NCI-H2196 treated with DMSO at 0.1 percent for 48 hours (cell line): Measurements from ENCODE around the gene SUSD6.
A peak's percentile ranks its signal among the peaks of the same experiment; 100 is the strongest.
"Not testable (repeated sequence)": the region's sequence is repeated elsewhere in the genome, so short reads cannot be mapped to it uniquely, and the experiment has no call there.

Experiments used
- DNase-seq: peaks from one replicate; lab custom pipeline; 2025; ENCODE audit not compliant: unreplicated experiment; lab: John Stamatoyannopoulos, UW

SUSD6 gene

DNA sequence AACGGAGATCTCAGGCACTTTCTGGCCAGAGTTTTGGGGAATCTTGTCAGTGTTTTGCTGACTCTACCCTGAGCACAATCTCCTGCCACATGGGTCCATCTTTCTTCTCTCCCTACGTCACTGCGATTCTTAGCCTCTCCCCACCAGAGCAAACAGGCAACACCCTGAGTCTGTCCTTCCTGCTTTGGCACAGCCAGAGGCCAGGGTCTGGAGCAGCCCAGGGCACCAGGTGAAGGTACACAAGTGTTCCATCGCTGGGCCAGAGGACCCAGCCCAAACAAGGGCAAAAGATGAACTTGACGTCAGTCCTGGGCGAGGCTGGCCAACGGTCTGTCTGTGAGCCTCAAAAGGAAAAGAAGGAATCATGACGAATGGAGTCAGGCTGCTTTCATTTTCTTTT, 24.0 kb upstream of the SUSD6 start:
- DNase-seq = no peak

DNA sequence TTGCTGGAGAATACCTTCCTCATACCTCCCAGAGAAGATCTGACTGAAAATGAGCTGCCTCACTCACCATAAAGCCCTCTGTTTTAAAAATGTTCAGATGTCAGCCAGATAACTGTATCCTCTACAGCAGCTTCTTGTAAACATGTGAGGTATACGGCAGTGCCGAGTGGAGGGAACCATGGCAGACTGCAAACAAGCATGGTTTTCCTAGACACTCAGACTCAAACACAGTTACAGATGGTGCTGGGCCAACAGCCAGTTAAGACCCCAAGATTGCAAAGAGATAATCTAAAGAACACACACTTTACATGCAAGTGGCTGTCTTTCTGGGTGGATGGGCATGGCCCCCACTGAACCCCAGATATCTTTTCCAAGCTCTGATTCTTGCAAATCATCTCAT, 20.1 kb upstream of the SUSD6 start:
- DNase-seq = no peak

DNA sequence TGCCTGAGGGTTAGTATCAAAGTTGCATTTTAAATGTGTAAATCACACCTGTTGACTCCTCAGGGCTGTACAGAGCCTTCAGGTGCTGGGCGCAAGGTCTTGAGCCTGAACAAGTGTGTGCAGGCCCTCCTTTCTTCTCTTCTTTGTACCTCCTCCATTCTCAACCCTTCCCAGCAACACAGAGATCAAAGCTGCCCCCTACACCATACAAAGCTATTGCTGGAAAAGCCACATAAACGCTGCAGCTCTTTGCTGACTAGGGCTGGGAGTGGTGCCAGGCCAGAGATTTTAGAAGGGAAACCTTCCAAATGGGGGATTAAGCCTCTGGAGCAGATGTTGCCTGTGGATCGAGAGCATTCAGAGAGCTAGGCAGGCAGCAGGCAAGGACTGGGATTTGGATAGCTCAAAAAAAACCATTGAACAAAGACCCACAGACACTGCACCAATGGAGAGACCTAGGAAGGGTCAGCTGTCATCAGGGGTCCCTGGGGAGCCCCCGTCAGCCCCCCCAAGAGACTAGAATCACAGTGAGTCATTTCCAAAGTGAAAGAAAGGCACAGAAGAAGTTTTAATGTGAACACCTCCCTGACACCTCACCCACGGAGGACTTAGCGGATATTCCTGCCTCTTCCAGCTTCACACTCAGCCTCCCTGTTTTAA, 18.2 kb upstream of the SUSD6 start:
- DNase-seq = no peak

DNA sequence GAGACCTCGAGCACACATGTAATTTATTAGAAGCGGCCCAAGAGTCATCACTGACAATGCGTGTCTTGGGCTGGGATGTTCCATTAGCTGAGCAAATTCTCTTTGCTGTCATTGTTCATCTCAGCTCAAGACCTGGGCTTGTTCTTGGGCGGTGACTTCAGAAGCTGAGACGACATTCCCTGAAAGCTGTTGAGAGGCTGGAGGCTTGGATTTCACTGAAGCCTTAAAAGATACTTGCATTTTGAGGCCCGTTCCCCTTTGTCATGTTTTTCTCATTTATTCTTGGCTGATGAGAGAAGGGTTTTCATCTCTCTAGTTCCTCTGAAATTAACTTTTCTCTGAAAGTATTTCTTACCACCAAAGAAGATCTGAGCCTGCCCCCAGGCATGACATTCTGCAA, 16.6 kb upstream of the SUSD6 start:
- no peak for DNase-seq

DNA sequence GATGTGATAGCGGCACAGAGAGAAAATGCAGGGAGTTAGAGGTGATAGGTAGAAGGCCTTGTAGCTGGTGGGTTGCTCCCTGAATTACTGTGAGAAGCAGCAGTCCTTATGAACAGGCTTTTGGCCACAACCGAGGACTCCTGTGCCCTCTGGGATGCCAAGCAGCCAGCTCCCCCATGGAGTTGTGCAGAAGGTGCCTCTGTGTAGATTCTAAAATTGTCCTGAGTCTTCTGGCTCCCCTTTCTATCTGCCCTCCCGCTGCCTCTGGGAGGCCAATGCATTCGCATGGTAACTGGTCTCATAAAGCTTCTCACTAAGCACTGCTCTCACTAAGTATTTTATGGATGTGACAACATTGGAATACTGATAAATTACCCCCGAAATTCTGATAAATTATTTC, 16.1 kb upstream of the SUSD6 start:
- DNase-seq = no peak

DNA sequence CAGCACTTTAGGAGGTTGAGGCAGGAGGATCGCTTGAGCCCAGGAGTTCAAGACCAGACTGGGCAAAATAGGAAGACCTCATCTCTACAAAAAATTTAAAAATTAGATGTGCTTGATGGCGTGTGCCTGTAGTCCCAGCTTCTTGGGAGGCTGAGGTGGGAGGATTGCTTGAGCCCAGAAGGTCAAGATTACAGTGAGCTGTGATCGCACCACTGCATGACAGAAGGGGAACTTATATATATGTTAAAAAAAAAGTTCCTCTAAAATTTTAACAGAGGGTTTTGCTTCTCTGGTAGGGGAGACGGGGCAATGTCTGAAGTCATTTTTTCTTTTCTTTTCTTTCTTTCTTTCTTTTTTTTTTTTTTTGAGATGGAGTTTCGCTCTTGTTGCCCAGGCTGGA, 12.0 kb upstream of the SUSD6 start:
- DNase-seq = not testable (repeated sequence)

DNA sequence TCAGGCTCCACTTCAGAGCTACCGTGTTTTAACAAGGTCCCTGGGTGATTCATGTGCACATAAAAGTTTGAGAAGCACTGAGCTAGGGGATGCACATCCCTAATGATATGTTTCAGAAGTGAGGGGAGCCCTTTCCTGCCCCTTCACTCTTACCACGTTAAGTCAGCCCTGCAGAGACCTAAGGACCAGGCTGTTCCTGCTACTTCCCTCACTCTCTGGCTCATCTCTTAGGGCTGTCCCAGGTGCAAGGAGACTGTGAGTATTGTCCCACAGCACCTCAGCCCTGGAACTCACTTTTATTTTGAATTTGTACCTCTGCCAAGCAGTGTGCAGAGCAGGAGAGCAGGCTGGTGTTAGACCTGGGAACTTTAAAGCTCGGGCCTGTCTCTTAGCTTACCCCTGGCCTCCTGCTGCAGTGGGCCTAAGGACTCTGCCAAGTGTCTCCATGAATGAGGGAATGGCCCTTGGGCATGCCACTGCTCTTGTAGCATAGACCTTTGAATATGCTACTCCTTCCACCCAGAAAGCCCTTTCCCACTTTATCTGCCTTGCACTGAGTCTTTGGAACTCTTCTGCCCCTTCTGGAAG, 11.0 kb upstream of the SUSD6 start:
- no peak for DNase-seq

DNA sequence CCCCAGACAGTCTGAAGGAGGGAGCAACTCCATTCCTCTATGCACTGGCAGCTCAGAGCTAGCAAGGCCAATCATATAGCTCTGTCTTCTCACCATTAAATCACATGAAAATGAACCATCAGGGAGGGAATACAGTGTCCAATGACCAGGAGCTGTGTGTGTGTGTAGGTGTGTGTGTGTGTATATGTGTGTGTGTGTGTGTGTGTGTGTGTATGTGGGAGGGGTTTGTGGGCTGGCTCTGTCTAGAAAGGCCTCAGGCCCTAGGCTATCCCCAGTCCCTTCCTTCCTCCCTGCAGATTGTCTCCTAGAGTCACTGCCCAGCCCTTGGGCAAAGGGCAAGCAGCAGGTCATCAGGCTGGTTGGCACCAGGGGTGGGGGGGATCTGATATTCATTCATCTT, 5.7 kb upstream of the SUSD6 start:
- no peak for DNase-seq

DNA sequence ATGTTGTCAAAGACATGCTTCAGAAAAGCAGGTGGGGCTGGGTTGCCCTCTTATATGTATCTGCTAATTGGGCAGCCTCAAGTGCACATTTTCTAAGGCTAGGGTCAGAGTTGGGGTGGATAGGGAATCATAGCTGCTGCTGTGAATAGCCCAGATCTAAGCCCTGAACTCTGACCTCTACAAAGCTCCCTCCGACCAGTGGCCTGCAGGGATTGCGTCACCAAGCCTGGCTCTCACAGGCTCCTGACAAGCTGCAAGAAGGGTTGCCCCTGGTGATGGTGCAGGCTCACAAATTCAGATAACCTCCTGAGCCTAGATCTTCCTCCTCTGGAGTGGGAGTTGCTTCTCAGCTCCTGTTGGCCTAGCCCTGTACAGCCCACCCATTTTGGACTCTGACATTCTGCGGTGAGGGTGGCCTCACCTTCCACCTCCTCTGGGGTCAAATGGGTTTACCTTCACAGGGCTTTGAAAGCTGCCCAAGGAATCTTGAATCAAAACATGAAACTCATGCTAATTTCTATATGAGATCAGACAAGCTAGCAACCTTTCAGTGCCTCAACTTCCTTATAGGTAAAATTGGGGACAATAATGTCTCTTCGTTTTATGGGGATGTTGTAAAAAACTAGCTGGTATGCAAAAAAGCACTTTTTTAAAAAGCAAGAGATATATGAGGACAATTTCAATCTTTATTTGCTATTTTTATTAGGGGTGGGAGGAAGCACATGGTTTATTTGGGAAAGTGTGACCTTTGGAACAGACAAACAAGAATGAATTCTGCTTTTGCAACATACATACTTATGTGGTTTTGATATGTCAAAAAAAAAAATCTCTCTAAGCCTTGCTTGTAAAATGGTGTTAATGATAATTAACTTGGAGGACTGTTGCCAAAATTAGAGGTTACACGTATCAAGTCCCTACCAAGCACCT, 4.9 kb upstream of the SUSD6 start:
- DNase-seq = no peak

DNA sequence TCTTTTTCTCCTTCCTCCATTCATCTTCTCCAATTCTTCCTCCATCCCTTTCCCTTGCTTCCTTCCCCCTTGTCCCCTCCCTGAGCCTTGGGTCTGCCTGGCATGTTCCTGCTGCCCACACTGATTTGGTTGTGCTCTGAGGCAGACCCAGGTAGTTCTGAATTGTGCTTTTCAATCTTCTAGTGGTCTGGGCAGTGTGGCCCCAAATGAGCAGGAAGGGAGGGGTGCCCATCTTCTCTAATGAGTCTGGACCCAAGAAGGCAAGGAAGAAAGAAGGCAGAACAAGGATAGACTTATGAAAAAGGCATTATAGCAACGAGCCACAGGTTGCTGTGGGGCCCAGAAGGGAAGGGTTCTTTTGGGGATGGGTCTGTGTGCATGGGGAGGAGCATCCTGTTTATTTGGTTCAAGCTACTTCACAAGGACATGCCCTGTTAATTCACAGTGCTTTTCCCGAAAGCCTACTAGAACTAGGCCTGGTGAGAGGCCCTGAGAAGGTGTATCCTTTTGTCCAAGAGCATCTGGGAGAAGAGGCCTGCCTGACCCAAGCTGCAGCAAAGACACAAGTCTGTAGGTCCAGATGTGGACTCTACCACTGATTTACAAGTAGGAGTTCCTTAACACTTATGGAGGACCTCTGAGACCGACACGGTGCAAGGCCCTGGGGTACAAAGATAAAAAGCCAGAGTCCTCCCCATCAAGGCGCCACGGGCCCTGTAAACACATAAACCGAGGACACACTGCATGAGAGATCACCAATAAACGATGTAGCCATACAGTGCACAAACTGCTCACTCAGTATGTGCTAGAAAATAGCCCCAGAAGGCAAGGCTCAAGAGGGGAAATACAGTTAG, 1.1 kb upstream of the SUSD6 start:
- no peak for DNase-seq

DNA sequence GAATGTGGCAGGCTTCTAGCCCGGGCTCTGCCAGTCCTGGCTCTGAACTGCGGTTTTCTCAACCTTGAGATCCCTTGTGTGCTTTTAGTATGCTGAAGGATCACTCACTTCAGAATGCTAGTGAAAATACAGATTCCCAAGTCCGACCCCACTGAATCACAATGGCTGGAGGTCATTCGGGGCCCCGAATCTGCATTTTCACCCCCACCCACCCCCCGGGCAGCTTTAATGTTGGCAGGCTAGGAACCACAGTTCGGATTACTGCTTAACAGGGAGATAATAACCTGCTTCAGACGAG, 573 bp upstream of the SUSD6 start:
- no peak for DNase-seq

DNA sequence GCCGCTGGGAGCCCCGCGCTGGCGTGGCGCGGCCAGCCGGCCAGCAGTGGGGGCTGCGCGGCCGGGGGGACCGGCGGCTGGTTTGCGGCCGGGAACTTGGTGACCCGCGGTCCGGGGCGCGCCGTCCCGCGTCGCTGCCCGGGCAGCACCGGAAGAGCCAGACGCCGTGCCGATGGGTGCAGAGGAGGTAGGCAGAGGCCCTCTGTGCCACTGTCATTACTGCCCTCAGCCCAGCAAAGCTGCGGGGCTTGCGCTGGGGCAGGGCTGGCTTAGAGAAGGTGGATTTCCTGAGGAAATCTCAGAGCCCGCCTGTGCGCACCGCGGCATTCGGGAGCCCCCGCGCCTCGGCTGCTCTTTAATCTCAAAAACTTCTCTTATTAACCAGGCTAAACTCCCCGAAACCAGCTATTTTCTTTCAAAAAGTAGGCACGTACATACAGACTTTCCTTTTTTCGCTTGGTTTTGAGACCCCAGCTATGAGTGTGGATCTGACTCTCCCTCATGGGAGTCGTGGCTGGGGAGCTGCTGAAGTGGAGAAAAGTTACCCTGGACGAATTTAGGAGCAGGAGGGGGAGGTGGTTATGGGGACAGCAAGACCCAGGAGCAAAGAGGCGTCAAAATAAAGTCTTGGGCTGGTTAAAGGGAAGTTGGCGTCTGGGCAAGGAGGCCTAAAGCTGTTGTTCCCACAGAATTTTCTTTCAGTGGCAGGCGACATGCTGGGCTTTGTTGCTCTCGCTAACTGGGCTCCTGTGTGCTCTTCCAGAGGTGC, 802 bp downstream of the SUSD6 start:
- DNase-seq = no peak

DNA sequence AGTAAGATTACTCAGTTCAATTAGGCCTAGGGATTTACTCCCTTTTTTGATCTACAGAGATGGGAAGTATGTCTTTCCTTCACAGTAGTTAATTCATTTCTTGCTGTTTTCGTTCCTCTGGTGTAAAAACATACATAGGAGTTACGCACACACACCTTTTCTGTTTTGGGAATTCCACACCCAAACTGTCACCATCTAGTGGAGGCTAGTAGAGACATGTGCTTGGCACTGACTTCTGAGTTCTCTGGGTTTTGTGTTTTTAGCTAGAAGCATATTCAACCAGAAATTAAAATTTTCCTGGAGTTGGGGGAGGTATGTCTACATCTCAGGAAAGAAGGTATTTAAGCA, 1.4 kb downstream of the SUSD6 start:
- no peak for DNase-seq

DNA sequence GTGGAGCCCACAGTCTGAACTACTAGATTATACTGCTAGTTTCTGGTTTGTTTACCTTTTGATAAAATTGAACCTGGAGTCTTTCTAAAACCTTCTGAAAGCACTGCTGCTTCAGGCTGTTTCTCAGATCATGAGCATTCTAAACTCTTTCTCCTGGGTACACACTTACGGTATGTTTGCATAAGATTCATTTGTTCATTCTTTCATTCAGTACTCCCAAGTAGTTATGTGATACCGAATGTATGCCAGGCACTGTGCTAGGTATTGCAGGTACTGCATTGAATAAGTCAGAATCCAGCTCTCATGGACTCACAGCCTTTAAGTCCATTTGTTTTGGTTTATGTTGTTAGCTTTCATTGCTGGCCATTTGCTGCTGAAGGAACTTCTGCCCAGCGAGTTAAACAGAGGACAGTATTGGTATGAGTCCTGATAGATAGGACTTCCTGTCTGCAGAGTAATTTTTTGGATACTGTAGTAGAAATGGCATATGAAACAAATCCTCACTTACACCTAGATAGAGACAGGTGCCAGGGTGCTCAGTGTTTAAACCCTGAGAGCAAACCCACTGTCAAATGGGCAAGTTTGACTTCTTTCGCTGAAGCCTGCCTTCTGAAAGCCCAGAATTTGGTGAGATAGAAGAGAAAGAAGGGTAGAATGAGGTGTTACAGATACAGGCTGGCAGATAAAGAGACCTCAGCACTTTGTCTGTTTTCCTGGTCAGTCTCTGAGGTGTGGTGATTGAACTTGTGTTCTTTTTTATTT, 2.1 kb downstream of the SUSD6 start:
- no peak for DNase-seq

DNA sequence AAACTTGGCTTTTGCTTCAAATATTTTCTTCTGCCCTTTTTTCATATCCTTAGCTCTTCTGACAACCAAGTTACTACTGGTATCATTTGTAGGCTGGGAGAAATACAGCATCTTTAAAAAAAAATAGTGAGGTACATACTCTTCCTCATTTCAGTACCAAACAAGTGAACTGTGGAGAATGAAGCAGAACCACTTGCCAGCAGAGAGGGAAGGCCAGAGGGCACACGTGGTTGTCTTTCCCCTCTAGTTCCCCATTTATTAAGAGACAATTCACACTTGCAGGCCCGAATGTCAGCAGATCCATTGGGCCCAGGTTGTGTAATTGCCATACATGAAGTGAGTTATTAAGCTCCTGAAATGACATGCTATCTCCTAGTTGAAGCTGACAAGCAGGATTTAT, 3.2 kb downstream of the SUSD6 start:
- no peak for DNase-seq

DNA sequence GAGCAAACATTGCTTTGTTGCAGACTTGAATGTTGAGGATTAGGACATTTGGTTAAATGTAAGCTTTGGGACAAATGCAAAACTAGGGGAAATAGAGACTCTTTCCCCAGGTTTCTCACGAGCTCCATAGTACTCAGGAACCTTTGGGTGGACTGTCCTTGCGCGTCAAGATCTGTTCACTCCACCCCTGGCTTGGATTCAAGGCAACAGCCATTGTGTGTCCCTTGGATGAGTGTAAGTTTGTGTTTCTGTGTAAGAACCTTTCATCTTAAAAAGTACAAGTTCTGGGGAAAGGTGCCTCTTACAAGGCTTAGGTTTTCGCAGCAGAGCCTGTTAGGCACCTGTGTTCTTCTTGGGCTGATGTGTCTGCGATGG, 3.7 kb downstream of the SUSD6 start:
- no peak for DNase-seq

DNA sequence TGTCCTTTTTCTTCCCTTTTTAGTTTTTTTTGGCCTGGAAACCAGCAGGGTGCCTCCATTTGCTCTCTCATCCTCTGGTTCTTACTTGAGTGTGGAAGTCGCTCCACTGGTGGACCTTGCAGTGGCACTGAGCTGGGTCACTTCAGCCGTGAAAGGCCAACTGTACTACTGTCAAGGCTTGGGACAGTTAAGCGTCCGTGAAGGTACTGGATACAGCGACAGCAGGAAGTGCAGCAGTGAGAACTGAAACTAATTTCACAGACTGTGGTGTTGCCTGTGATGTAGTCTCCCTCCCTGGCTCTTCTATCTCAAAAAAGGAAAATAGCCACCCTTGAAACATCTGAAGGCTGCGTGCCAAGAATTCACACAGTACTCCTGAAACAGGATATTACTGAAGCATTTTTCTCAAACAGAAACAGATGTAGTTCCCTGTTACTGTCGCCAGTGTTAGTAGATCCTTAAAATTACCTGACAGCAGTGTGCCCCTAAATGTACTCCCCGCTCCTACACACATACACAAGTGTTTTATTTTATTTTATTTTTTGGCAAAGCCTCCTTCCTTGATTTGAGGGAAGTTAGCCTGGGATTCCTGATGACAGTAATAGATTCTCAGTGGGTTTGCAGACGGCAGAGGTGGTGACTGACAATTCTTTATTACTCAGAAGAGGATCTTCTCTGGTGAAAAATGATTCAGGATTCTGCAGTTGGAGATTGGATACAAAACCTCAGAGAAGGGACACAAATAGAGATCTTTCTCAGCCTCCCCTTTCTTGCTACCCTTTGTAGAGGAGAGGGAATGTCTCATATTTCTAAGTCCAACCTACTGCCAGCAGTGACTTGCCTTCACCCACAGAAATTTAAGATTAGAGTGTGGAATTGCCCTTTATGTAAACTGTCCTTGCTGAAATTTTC, 4.4 kb downstream of the SUSD6 start:
- peak; percentile 59 for DNase-seq

DNA sequence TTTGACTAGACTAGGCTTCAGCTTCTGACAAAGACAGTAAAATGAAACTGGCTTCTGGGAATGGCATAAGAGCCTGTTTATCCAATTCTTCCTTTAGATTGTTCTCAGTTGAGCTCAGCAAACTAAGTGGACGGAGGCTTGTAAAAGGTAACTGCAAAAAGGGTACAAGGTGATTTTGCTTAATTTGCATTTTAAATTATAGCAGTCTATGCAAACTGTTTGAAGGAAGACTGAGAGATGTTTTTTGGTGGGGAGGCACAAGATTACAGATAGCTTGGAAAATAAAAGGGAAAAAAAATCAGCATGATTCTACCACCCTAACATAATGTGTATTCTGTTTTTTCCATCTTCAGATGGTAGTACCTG, 5.0 kb downstream of the SUSD6 start:
- DNase-seq = no peak

DNA sequence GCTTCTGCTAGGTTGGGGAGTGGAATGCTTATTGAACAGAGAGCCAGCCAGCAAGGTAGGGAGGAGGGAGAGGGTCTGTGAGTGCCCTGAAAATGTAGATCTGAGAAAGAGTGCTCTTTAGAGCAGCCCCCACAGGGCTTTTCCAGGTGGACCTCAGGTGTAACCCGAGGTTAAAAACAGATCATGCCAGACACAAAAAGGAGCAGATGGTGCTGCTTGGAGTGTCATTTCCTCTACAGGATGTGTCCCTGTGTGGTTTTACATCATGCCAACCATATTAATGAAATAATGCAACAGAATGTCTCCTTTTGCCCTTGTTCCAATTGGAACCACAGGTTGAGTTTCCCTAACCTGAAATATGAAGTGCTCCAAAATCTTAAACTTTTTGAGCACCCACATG, 6.4 kb downstream of the SUSD6 start:
- DNase-seq = no peak
